ENCODE measurements around the gene GFOD1. TPM values are rescaled to one million over a fixed set of nuclear protein-coding genes. Genes with fewer than 3 reads are reported as not detected.

GFOD1 gene
- total RNA-seq, 1 experiment from 2014 or later: 2.2 TPM

DNA sequence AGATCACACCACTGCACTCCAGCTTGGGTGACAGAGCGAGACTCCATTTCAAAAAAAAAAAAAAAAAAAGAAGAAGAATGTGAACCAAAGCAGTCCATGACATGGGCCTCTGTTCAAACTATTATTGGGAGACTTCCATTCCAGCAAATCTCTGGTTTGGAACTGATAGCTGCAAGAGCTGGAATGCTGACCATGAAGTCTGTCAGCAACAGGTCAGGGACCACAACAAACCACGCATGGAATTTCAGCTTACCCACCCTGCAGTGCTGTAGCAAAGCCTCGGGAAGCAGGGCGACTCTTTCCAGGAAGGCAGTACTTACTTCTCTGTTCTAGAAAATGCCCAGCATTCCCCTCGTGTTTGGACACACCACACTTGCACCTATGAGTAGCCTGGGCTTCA lies 125.0 kb downstream of the GFOD1 start:
- in situ Hi-C loops (cut with HindIII; ENCODE audit: low pct_unique_long_range_greater_than_20kb, low sequenced_read_pairs): no loop called here
- peak; percentile 14 for DNase-seq (ENCODE audit: low read depth)

DNA sequence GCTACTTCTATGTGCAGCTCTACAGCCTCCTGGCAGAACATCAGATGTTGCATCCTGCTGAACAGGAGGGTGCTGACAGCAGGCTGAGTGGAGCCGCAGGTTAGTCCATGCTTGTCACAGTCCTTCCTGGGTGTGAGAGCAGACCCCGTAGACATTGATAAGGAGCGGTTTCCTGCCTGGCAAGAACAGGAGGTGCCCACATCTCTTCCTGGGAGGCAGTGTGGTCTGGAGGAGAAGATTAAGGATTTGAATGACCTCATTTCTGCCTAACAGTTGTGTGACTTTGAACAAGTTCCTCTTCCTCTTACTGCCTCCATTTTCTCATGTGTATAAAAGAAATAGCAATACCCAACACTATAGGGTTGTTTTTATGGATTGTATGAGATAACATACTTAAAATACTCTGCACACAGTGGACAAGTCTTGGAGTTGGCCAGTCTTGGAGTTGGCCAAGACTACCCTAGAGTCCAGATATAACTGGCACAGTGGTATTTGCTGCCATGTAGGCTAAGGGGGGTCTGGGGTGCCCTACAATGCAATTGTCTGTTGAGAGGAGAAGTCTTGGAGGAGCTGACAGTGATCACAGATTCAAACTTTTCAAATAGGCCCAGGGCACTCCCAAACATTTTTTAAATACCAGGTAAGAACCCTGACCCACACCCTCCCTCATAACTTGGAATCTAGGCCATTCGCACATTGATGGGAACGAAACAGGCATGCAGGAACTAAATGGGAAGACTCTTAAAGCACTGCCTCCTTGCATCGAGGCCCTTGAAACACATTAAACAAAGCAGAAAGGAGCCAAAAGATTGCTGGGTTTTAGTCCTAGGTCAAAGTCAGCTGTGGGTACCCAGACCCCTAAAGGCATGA lies 126.5 kb downstream of the GFOD1 start:
- in situ Hi-C loops (cut with HindIII; ENCODE audit: low pct_unique_long_range_greater_than_20kb, low sequenced_read_pairs): no loop called here
- no peak for DNase-seq (ENCODE audit: low read depth)

DNA sequence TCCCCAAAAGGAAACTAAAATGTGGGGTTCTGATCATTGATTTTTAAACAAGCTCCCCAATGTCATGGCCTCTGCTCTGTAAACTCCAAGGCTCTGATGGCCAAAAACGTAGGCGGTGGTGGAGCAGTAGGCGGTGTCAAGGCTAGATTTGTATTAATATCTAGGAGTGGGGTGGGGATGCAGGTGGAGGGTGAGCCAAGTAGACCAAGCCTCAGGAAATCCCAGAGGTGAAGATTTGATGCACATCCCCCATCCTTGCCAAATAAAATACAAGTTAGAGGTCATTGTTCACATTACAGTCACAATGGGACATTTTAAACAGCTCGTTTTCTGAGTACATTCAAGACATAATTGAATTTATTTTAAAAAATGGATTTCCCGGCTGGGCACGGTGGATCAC lies 128.1 kb downstream of the GFOD1 start:
- in situ Hi-C loops (cut with HindIII; ENCODE audit: low pct_unique_long_range_greater_than_20kb, low sequenced_read_pairs): no loop called here
- DNase-seq (ENCODE audit: low read depth): no peak

DNA sequence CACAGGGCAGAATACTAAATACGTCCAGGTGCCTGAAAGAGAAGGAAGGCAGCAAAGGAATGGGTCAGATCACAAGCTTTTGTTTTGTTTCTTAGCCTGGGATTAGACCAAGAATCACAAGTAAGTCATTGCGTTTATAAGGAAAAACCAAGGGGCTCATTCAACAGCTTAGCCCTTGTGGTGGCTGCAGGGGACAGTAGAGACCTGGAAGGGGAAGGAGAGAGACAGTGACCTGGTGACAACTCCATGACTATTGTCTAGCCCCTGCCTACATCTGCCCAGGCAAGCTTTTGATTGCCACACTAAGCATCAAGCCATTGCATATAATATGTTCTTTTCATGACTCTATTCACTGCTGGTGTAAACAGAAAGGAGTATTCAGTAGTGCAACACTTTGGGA lies 128.9 kb downstream of the GFOD1 start:
- in situ Hi-C loops (cut with HindIII; ENCODE audit: low pct_unique_long_range_greater_than_20kb, low sequenced_read_pairs): no loop called here
- no peak for DNase-seq (ENCODE audit: low read depth)

DNA sequence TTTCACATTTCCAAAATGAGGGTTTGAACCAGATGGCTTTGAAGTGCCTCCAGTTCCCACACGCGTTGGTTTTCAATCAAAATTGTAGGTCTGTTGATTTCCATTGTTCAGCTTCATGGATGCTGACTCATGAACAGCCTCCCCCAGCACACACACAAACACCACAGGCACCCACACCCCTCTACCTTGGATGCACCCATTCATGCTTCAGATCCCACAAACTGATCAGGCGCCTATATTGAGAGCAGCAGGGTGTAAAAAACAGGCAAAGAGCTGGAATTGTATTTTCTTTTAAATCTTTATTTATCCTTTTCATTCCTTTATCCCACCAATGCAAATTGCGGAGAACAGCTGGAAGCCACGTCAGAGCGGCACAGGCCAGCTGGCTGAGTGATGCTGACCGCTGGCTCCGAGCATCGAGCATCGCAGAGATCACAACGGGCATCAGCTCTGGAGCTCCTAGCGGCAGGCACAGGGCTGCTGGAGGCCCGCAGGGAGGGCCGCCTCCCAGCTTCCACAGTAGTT lies 129.8 kb downstream of the GFOD1 start:
- DNase-seq (ENCODE audit: low read depth): no peak
- in situ Hi-C loops (cut with HindIII; ENCODE audit: low pct_unique_long_range_greater_than_20kb, low sequenced_read_pairs): no loop called here

DNA sequence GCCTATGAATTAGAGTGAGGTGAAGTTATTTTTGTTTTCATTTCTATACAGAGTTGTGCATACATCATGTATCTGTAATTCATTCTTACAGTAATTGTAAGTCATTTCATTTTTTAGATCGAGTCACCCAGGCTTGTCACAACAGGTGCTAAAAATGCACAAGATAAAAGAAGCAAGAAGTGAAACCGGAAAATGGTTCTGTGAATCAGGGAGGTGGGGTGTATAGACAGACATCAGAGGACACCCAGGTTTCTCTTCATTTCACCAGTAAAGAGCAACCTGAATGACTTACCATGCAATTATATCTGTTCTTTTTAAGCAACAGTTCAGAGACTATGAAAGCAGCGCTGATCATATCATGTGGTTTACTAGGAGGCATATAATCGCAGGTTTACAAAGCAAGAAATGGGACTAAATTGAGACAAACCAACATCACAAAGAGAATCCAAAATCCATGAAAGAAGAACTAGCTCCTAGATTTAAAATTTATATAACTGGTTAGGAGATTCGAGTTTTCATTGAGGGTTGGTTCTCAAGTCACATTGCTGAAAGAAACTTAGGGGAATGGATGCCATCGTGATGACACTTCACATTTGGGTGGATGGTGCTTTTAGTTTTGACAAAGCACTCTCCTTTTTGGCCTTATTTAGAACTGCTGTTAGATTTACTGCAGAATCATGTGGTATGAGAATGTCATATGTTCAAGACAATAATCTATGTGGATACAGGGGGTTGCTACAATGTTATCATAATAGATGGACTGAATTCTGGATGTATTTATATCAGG lies 131.2 kb downstream of the GFOD1 start:
- DNase-seq (ENCODE audit: low read depth): no peak
- in situ Hi-C loops (cut with HindIII; ENCODE audit: low pct_unique_long_range_greater_than_20kb, low sequenced_read_pairs): no loop called here

DNA sequence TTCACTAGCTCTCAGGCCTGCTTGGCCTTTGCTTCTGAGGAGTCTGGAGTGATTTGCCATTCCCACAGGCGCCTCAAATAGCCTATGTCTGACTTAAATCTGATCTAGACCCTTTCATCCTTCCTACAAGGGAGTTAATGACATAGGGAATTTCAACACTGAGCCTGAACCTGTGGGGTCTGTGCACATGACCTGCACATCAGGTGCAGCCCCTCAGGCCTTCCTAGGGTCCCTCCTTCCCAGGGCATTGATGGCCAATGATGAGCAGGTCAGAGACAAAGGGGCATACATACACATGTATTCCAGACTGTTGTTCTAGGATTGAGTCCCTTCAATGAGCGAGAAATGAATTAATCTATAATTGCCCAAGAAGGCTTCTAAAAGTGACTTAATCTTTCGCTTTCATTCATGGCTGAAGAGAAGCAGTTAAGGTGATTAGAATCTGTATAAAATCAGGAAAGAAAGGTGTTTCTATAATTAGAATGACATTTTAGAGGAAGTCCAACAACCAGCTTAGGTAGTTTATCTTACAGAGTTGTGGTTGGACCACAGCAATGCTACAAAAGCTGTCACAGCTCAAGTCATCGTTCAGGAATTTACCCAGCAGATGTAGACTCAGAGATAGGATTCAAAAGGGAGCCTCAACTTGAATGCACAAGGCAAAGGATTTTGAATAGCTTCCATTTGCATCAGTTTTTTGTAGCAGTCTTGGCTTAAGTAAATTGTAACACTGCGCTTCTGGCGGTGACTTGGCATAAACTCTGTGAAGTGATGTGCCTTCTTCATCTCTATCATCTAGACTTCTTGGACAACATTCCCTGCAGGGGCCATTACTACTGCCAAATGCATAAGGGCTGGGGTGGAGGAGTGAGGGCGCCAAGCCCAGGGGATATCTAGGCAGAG lies 132.1 kb downstream of the GFOD1 start:
- peak; percentile 71 for DNase-seq (ENCODE audit: low read depth)
- in situ Hi-C loops (cut with HindIII; ENCODE audit: low pct_unique_long_range_greater_than_20kb, low sequenced_read_pairs): no loop called here

DNA sequence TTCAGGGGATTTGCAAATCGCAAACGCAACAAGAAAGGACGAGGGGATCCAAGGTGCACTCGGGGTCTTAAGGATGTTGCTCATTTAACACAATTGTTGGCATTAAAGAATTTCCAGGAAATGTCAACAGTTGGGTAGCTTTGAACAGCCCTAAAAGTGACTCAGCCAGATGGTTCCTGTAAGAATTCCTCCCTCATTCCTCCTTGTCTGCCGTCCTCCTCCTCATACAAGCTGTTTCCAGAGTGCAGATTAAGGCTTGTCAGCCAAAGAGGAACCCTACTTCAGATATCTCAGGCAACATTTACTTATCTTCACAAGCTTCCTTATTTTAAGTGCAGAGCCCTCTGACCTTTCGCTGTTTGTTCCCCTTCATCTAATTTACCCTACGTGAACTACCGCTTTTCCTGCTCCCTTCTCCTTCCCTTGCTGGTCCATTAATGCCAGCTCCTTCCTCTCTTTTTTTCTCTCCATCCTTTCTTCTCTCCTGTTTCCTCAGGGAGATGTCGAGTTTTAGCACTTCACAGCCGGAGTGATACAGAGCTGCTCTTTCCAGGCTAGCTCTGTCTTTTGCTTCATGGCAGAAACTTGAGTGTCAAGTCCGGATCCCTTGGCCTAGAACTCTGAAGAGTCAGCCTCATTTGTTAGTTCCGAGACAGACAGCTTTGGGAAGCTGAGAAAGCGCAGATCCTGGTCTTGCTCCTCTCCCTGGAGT lies 132.9 kb downstream of the GFOD1 start:
- no peak for DNase-seq (ENCODE audit: low read depth)
- in situ Hi-C loops (cut with HindIII; ENCODE audit: low pct_unique_long_range_greater_than_20kb, low sequenced_read_pairs): no loop called here

DNA sequence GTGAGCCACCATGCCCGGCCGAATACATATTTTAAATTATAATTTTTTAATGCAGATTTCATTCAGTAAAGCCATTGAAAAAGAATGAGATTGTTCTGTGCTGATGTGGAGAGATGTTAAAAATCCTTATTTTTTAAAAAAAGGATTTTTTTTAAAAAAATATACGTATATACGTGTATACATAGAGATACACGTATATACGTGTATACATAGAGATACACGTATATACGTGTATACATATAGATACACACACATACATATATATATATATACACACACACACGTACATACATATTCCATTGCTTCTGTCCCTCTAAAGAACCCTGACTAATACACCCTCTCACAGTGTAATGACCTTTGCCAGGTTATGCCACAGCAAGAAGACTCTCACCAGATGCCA lies 135.2 kb downstream of the GFOD1 start:
- DNase-seq (ENCODE audit: low read depth): no peak
- in situ Hi-C loops (cut with HindIII; ENCODE audit: low pct_unique_long_range_greater_than_20kb, low sequenced_read_pairs): no loop called here

DNA sequence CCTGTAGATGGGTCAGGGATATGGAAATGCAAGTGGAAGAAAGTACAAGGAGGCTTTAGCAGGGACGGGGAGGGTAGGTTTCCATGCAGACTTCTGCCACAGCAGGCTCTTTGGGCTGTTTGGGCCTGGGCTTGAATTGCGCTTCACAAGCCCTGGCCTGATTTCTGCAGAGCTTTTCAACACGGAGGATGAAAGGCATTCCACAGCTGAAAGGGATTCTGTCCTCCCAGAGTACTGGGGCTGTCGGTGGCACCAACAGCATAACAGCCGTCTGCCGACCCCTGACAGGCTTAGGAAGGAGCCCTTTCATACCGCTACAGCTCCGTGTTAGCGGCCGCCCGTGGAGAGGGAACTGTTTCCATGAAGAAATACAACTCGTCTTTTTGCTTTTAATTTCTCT lies 136.1 kb downstream of the GFOD1 start:
- in situ Hi-C loops (cut with HindIII; ENCODE audit: low pct_unique_long_range_greater_than_20kb, low sequenced_read_pairs): no loop called here

DNA sequence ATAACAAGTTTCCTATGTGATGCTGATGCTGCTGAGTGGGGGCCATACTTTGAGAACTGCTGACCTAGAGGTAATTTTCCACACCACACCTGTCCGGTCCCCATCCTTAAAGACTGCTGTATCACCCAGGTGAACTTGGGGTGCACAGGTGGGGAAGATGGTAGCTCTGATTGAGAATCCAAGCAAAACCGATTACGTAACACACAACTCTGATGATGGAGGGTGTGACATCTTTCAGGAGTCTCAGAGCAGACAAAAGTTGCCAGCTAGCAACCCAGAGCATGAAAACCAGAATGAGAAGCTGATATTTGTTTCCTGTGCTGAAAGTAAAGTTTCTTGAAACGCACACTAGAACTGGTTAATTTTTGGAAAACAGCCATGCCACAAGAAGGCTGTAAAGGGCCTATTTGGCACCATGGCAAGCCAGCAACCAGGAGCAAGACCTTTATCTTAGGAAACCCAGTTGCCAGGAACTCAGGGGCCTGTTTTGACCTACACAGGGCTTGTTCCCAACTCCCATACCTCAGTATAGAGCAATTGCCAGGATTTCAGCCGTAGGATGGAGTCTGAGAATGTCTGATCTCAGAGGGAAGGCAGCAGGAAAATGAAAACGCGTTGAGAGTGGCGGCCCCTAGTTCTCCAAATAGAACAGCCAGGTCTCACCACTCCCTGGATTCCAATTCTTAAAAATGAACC lies 137.4 kb downstream of the GFOD1 start:
- in situ Hi-C loops (cut with HindIII; ENCODE audit: low pct_unique_long_range_greater_than_20kb, low sequenced_read_pairs): no loop called here
- no peak for DNase-seq (ENCODE audit: low read depth)

More for the DNA sequence above, 136.1 kb downstream of the GFOD1 start:
- DNase-seq (ENCODE audit: low read depth): no peak

DNA sequence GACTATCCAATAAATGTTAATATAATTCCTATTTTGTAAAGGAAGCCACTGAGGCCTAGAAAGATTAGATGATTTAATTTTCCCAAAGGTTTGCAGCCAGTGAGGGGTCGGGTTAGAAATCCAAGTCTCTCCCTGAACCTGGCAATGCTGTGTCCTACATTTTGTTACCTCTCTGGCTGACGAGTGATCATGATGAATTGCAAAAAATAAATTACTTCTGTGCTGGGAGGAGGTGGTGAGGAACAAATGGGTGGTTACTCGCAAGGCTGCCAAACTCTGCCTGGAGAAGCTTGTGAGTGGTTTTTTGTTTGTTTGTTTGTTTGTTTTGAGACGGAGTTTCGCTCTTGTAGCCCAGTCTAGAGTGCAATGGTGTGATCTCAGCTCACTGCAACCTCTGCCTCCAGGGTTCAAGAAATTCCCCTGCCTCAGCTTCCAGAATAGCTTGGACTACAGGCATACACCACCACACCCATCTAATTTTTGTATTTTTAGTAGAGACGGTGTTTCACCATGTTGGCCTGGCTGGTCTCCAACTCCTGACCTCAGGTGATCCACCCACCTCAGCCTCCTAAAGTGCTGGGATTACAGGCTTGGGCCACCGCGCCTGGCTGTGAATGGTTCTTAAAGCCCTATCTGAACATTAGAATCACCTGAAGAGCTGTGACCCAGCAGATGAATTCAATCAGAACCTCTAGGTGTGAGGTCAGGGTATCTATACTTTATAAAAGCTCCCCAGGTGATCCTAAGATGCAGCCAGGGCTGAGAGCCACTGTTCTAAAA lies 138.9 kb downstream of the GFOD1 start:
- in situ Hi-C loops (cut with HindIII; ENCODE audit: low pct_unique_long_range_greater_than_20kb, low sequenced_read_pairs): no loop called here
- no peak for DNase-seq (ENCODE audit: low read depth)

DNA sequence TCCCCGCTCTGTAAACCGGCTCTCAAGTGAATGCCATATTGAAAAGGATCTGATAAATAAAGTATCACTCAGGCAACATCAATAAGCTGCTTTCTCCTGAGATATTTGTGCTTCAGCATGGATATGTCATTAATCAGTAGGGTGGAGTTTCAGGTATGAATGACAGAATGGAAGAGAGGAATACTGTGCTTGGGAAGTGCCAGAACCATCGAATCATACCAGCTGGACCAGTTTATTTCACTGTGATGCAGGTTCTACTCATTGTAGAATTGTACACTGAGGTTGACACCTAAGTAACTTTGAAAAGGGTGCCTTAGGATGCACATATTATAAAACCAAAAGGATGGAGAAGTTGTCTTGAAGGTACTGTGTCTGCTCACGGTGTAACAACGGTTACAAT lies 141.2 kb downstream of the GFOD1 start:
- no peak for DNase-seq (ENCODE audit: low read depth)
- in situ Hi-C loops (cut with HindIII; ENCODE audit: low pct_unique_long_range_greater_than_20kb, low sequenced_read_pairs): no loop called here

DNA sequence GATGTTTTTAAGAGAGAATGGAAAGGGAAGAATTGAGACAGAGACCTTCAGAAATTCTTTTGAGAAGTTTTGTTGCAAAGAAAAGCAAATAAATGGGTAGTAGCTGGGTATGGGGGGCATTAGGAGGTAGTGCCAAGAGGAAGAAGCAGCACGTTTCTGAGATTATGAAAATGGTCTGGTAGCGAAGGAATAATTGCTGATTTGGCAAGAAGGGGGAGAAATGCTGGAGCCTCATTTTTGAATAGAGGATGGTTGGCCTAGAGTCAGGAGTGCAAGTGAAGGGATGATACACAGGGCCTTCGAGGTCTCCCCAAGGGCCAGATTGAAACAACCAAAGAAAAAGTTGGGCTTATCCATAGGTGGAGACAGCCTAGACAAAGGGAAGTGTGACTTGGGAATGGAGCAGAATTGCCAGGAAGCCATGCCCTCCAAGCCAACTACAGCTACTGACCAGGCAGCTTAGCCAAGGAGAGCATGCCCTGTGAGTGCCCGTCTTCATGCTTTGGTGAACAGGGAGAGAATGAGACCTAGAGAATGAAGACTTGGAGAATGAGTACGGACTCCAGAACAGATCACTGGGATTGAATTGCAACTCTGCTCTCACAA lies 144.9 kb downstream of the GFOD1 start:
- in situ Hi-C loops (cut with HindIII; ENCODE audit: low pct_unique_long_range_greater_than_20kb, low sequenced_read_pairs): no loop called here
- DNase-seq (ENCODE audit: low read depth): no peak

DNA sequence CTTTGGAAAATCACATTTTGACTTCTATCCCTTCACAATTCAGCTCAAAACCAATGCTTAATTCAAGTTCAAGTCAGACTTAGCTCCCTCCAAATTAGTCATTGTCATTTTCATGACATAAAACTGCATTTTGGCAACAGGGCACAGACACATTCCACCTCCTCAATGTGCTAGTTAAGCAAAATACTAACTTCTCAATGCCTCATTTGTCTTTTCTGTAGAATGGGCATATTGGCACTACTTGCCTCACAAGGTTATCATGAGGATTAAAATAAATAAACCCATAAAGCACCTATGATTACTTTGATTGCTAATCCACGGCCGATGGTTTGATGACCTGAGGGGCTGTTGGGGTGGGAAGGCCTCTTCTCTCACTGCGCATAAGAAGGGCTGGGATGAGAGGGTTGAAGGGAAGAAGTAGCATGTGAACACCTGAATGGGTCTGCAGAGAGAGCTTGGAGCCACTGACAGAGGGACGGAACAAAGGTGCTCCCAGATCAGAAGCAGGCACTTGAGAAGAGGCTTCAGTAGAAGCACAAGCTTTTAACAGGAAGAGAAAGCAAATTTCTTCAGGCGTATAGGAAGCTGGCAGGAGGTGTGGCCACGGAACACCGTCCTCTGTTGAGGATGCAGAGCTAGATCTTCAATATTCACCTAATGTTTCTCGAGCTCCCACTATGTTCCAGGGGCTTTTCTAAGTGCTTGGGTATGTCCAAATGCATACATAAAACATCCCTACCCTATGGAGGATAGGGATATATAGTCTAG lies 147.4 kb downstream of the GFOD1 start:
- in situ Hi-C loops (cut with HindIII; ENCODE audit: low pct_unique_long_range_greater_than_20kb, low sequenced_read_pairs): no loop called here
- no peak for DNase-seq (ENCODE audit: low read depth)

DNA sequence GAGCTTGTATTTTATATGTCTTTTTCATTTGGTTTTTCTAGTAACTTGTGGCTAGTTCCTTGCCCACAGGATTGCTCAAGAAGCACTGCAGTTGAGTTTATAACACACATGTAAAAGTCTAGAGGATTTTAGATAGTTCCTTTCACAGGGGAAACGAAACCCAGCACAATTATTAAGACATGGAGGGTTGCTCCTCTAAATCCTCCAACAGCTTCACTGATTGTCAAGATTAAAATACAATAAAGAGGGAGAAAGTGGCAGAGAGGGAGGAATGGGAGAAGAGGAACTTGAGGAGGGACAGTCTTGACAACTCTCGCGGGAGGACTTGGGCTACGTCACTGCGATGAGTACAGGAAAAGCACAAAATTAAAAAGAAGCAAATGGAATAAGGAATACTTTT lies 149.4 kb downstream of the GFOD1 start:
- in situ Hi-C loops (cut with HindIII; ENCODE audit: low pct_unique_long_range_greater_than_20kb, low sequenced_read_pairs): no loop called here
- no peak for DNase-seq (ENCODE audit: low read depth)

Data from Caki2 (cell line).